Mesodermal cell (in vitro differentiated cells): ENCODE measurements around the gene SH3BGRL2. TPM values are rescaled to one million over a fixed set of nuclear protein-coding genes. Genes with fewer than 3 reads are reported as not detected.
A peak's percentile ranks its signal among the peaks of the same experiment; 100 is the strongest.

ENCODE experiments used
- H3K27ac ChIP-seq: 2 replicates; pipeline ENCODE4 v1.7.0; 2013; ENCODE audit warnings: mild to moderate bottlenecking, low read depth, low read length, moderate library complexity; ENCODE audit not compliant: severe bottlenecking
- H3K36me3 ChIP-seq: 2 replicates; pipeline ENCODE4 v1.7.1; 2013; ENCODE audit warnings: mild to moderate bottlenecking, low read length, moderate library complexity; ENCODE audit not compliant: control insufficient read depth, insufficient read depth
- H3K4me1 ChIP-seq: one replicate; pipeline ENCODE4 v1.7.1; 2013; ENCODE audit warnings: mild to moderate bottlenecking, low read length; ENCODE audit not compliant: insufficient read depth, control insufficient read depth, poor library complexity, severe bottlenecking
- H3K4me3 ChIP-seq: 2 replicates; pipeline ENCODE4 v1.7.0; 2013; ENCODE audit warnings: low read length, control low read depth, mild to moderate bottlenecking; ENCODE audit not compliant: insufficient read depth, poor library complexity, severe bottlenecking; ENCODE audit errors: extremely low read depth
- H3K9me3 ChIP-seq: 2 replicates; pipeline ENCODE4 v1.7.1; 2013; ENCODE audit warnings: mild to moderate bottlenecking, low read length, moderate library complexity; ENCODE audit not compliant: control insufficient read depth
- WGBS, 2 experiments: methylation state at CpG; one replicate each; pipeline ENCODE4 v1.1.5; 2013; ENCODE audit warnings: missing lambda C conversion rate in 2 of 2; ENCODE audit not compliant: insufficient coverage in 2 of 2; 5-methylcytosine and 5-hydroxymethylcytosine counted together
- polyA plus RNA-seq, 2 experiments: library from polyadenylated mRNA; stranded (reverse); fragments of 50-300 nt; gene quantifications; one replicate each; pipeline ENCODE4 v1.2.3, GENCODE V29; 2013

SH3BGRL2 gene
- polyA plus RNA-seq (2013, experiment 1 of 2), result 7.7 TPM
- polyA plus RNA-seq (2013, experiment 2 of 2), result 9.0 TPM

- peak within 1 kb of the TSS; percentile 62 for H3K27ac ChIP-seq
- H3K9me3 ChIP-seq, result no peaks in the 10 kb centered on the region
- no peaks in the 10 kb centered on the region for H3K36me3 ChIP-seq
- 1% methylated on average over 25 to 53 of the region's 72 CpGs for WGBS, 2 experiments
- peak within 1 kb of the TSS; percentile 71 for H3K4me3 ChIP-seq
- H3K4me1 ChIP-seq, result no peaks in the 10 kb centered on the region
These were observed at the start of gene SH3BGRL2 for GRCh38 chr6:79630883-79631692. Gene SH3BGRL2 (plus strand): TSS chr6:79631329. CDS start chr6:79631462, 133 bp downstream.

GRCh38 chr6:79584332-79584731, 46.8 kb upstream of the SH3BGRL2 start:
- H3K27ac ChIP-seq, result no peak overlapping the region
- no peaks in the 10 kb centered on the region for H3K36me3 ChIP-seq
- no peak overlapping the region for H3K4me3 ChIP-seq
- 80 to 81% methylated on average over 1 to 2 of the region's 2 CpGs for WGBS, 2 experiments
- no peaks in the 10 kb centered on the region for H3K4me1 ChIP-seq
- no peaks in the 10 kb centered on the region for H3K9me3 ChIP-seq

GRCh38 chr6:79586548-79586947, 44.6 kb upstream of the SH3BGRL2 start:
- H3K27ac ChIP-seq, result no peak overlapping the region
- H3K9me3 ChIP-seq, result no peaks in the 10 kb centered on the region
- no peaks in the 10 kb centered on the region for H3K36me3 ChIP-seq
- no peak overlapping the region for H3K4me3 ChIP-seq
- no peaks in the 10 kb centered on the region for H3K4me1 ChIP-seq

GRCh38 chr6:79589701-79590100, 41.4 kb upstream of the SH3BGRL2 start:
- 61 to 93% methylated on average over 5 to 7 of the region's 7 CpGs for WGBS, 2 experiments

GRCh38 chr6:79597155-79597554, 34.0 kb upstream of the SH3BGRL2 start:
- WGBS, 2 experiments, result 100% methylated on average over 1 of the region's 2 CpGs

More at GRCh38 chr6:79589701-79590100, 41.4 kb upstream of the SH3BGRL2 start:
- Histone ChIP-seq H3K27ac (no peak overlapping the region), H3K9me3 (no peaks in the 10 kb centered on the region), H3K4me3 (no peak overlapping the region), H3K36me3 (no peaks in the 10 kb centered on the region), H3K4me1 (no peaks in the 10 kb centered on the region)

GRCh38 chr6:79598012-79598411, 33.1 kb upstream of the SH3BGRL2 start:
- no peak overlapping the region for H3K27ac ChIP-seq
- no peaks in the 10 kb centered on the region for H3K36me3 ChIP-seq
- 83% methylated on average over 1 of the region's 4 CpGs; no CpG with 5 or more reads in 1 of the 2 experiments for WGBS, 2 experiments
- H3K4me1 ChIP-seq, result peaks cover 9% of the 10 kb centered on the region
- no peaks in the 10 kb centered on the region for H3K9me3 ChIP-seq
- no peak overlapping the region for H3K4me3 ChIP-seq

More at GRCh38 chr6:79597155-79597554, 34.0 kb upstream of the SH3BGRL2 start:
- Histone ChIP-seq H3K27ac (no peak overlapping the region), H3K4me3 (no peak overlapping the region), H3K4me1 (peaks cover 5% of the 10 kb centered on the region), H3K36me3 (no peaks in the 10 kb centered on the region), H3K9me3 (no peaks in the 10 kb centered on the region)

- no peaks in the 10 kb centered on the region for H3K9me3 ChIP-seq
- 91 to 95% methylated on average over 3 of the region's 5 CpGs for WGBS, 2 experiments
- no peak overlapping the region for H3K4me3 ChIP-seq
- no peak overlapping the region for H3K27ac ChIP-seq
- H3K4me1 ChIP-seq, result peaks cover 14% of the 10 kb centered on the region
- H3K36me3 ChIP-seq, result no peaks in the 10 kb centered on the region
These were observed 31.3 kb upstream of the SH3BGRL2 start for GRCh38 chr6:79599725-79600259.

- H3K36me3 ChIP-seq, result no peaks in the 10 kb centered on the region
- H3K4me3 ChIP-seq, result no peak overlapping the region
- no peak overlapping the region for H3K27ac ChIP-seq
- WGBS, 2 experiments, result 87 to 100% methylated on average over 1 to 3 of the region's 3 CpGs
- peaks cover 14% of the 10 kb centered on the region for H3K4me1 ChIP-seq
- no peaks in the 10 kb centered on the region for H3K9me3 ChIP-seq
These were observed 30.8 kb upstream of the SH3BGRL2 start for GRCh38 chr6:79600313-79600712.

- WGBS, 2 experiments, result 71 to 80% methylated on average over 1 of the region's 3 CpGs
- H3K4me1 ChIP-seq, result peaks cover 14% of the 10 kb centered on the region
- H3K36me3 ChIP-seq, result no peaks in the 10 kb centered on the region
- H3K9me3 ChIP-seq, result no peaks in the 10 kb centered on the region
- H3K4me3 ChIP-seq, result no peak overlapping the region
- peak overlapping the region; percentile 4 for H3K27ac ChIP-seq
These were observed 30.1 kb upstream of the SH3BGRL2 start for GRCh38 chr6:79600812-79601609.

- no peak overlapping the region for H3K4me3 ChIP-seq
- peaks cover 14% of the 10 kb centered on the region for H3K4me1 ChIP-seq
- no peaks in the 10 kb centered on the region for H3K36me3 ChIP-seq
- H3K9me3 ChIP-seq, result no peaks in the 10 kb centered on the region
- no peak overlapping the region for H3K27ac ChIP-seq
These were observed 28.3 kb upstream of the SH3BGRL2 start for GRCh38 chr6:79602859-79603258.
